CD4-positive, alpha-beta T cell (primary cell): ENCODE results near the gene KDELR3. TPM values are rescaled to one million over a fixed set of nuclear protein-coding genes. Genes with fewer than 3 reads are reported as not detected.

Source experiments
- ATAC-seq: fragments of 200-7000 bp; cut with Tn5 transposase; one replicate; pipeline ENCODE4 v1.10.0; 2022; ENCODE audit warnings: mild to moderate bottlenecking; ENCODE audit not compliant: poor library complexity
- CTCF ChIA-PET: fragments of 350-600 bp; sonication (Branson Sonifier 250); formaldehyde crosslinking; loops from one replicate; lab custom pipeline; 2021; ENCODE audit warnings: antibody characterized with exemption, inconsistent platforms; lab: Charles Lee
- POLR2A ChIA-PET: fragments of 350-600 bp; sonication (Branson Sonifier 250); formaldehyde crosslinking; loops from one replicate; lab custom pipeline; 2021; ENCODE audit warnings: antibody characterized with exemption, inconsistent platforms; lab: Charles Lee
- DNase-seq, 14 experiments: peaks; one replicate each; pipeline ENCODE4 v3.0.0-alpha.2; 2013 to 2020; ENCODE audit warnings: mixed read lengths in 2 of 14
- H3K27ac ChIP-seq, 2 donors: one replicate each; pipeline versions ENCODE4 v1.5.1 to v1.7.0; 2013; ENCODE audit warnings: low read length in 2 of 2, low read depth in 1 of 2, mild to moderate bottlenecking in 1 of 2
- H3K27me3 ChIP-seq, 2 experiments: 1 replicate in 1 of 2; 2 replicates in 1 of 2; pipeline versions ENCODE4 v1.6.1 to v1.7.0; 2013; ENCODE audit warnings: low read length in 2 of 2, control low read depth in 1 of 2, mild to moderate bottlenecking in 1 of 2, moderate library complexity in 1 of 2; ENCODE audit not compliant: insufficient read depth in 2 of 2, control insufficient read depth in 1 of 2
- H3K36me3 ChIP-seq: one replicate; pipeline ENCODE4 v1.6.1; 2013; ENCODE audit warnings: low read length, control low read depth; ENCODE audit not compliant: insufficient read depth
- H3K4me1 ChIP-seq: one replicate; pipeline ENCODE4 v1.6.1; 2013; ENCODE audit warnings: low read length, control low read depth; ENCODE audit not compliant: insufficient read depth
- H3K4me3 ChIP-seq: one replicate; pipeline ENCODE4 v1.5.1; 2013; ENCODE audit warnings: mild to moderate bottlenecking, low read length, moderate library complexity
- H3K9me3 ChIP-seq, 2 experiments: 1 replicate in 1 of 2; 2 replicates in 1 of 2; pipeline versions ENCODE4 v1.6.1 to v1.7.0; 2013; ENCODE audit warnings: low read length in 2 of 2, mild to moderate bottlenecking in 2 of 2, control low read depth in 1 of 2, moderate library complexity in 1 of 2; ENCODE audit not compliant: control insufficient read depth in 1 of 2, insufficient read depth in 1 of 2
- H3K27ac Mint-ChIP-seq: one replicate; pipeline ENCODE4 v1.8.0; 2020; ENCODE audit warnings: mixed read lengths
- H3K27me3 Mint-ChIP-seq: one replicate; pipeline ENCODE4 v1.8.0; 2021; ENCODE audit warnings: mixed read lengths
- H3K36me3 Mint-ChIP-seq: one replicate; pipeline ENCODE4 v1.8.0; 2021; ENCODE audit warnings: low read depth, mixed read lengths
- H3K4me1 Mint-ChIP-seq: one replicate; pipeline ENCODE4 v1.8.0; 2021; ENCODE audit warnings: low read depth, mixed read lengths
- H3K4me3 Mint-ChIP-seq: one replicate; pipeline ENCODE4 v1.8.0; 2020; ENCODE audit warnings: mild to moderate bottlenecking, mixed read lengths
- H3K9me3 Mint-ChIP-seq: one replicate; pipeline ENCODE4 v1.8.0; 2020; ENCODE audit warnings: mixed read lengths
- CTCF ChIP-seq: fragments of 200-600 bp; IDR thresholded peaks from one replicate; pipeline ENCODE4 v1.8.0; 2022; ENCODE audit warnings: antibody characterized with exemption, mild to moderate bottlenecking
- intact Hi-C, 2 experiments: fragments of 100-400 bp; cut with DNase I in 1 of 2; cut with micrococcal nuclease in 1 of 2; formaldehyde crosslinking; loops; one replicate each; pipeline versions ENCODE4 v1.15.1 to v1.9.0; 2023 to 2025; cut with DNase I, micrococcal nuclease
- total RNA-seq, 174 experiments: library from RNA in 2 of 174; stranded (reverse) in 2 of 174; gene quantifications; one replicate each; pipeline ENCODE4 v1.2.3 and lab custom pipeline; 2021 to 2026

The KDELR3 gene
- total RNA-seq, 2 experiments from 2014 or later, result not detected

GRCh38 chr22:38513063-38513462, 45.2 kb downstream of the KDELR3 start:
- POLR2A ChIA-PET, result interaction anchor here (0.7 to 1.9 kb wide), 2 partner anchors 9 to 32 kb away, joined by 3 to 5 read pairs; no protein-coding TSS in a partner anchor
- no peak overlapping the region for H3K4me3 Mint-ChIP-seq
- intact Hi-C loops, result loop anchor here (5.0 kb wide), 1 partner anchor 461 kb away; no protein-coding TSS in a partner anchor

GRCh38 chr22:38518620-38519019, 50.7 kb downstream of the KDELR3 start:
- Histone ChIP-seq H3K4me3 (no peak overlapping the region), H3K36me3 (no peaks in the 10 kb centered on the region), H3K9me3 (no peaks in the 10 kb centered on the region), H3K27ac (no peak overlapping the region), H3K4me1 (no peaks in the 10 kb centered on the region), H3K27me3 (no peaks in the 10 kb centered on the region)
- Mint-ChIP-seq H3K27me3 (no peaks in the 10 kb centered on the region), H3K4me1 (no peaks in the 10 kb centered on the region), H3K27ac (no peak overlapping the region), H3K9me3 (no peaks in the 10 kb centered on the region), H3K4me3 (no peak overlapping the region), H3K36me3 (no peaks in the 10 kb centered on the region)
- intact Hi-C loops, result no loop called here
- no peak for TF ChIP-seq CTCF
- ATAC-seq, result no peak
- no peak for DNase-seq
- CTCF ChIA-PET, result interaction anchor here (0.6 kb wide), 1 partner anchor 508 kb away, joined by 3 read pairs; no protein-coding TSS in a partner anchor
- POLR2A ChIA-PET, result no interaction called here

More at GRCh38 chr22:38513063-38513462, 45.2 kb downstream of the KDELR3 start:
- no peak overlapping the region for H3K4me3 ChIP-seq
- no peaks in the 10 kb centered on the region for H3K36me3 Mint-ChIP-seq
- H3K4me1 Mint-ChIP-seq, result peaks cover 9% of the 10 kb centered on the region
- ATAC-seq, result peak; percentile 99
- H3K27me3 ChIP-seq, result no peaks in the 10 kb centered on the region
- H3K27me3 Mint-ChIP-seq, result no peaks in the 10 kb centered on the region
- peaks cover 3% of the 10 kb centered on the region for H3K4me1 ChIP-seq
- no peaks in the 10 kb centered on the region for H3K36me3 ChIP-seq
- no peak overlapping the region for H3K27ac Mint-ChIP-seq
- TF ChIP-seq CTCF, result peak; percentile 38
- H3K9me3 ChIP-seq, result no peaks in the 10 kb centered on the region
- DNase-seq, result peak in 13 of 14 experiments; percentile 5 to 70 (median 46)
- no peak overlapping the region for H3K27ac ChIP-seq
- H3K9me3 Mint-ChIP-seq, result no peaks in the 10 kb centered on the region
- CTCF ChIA-PET, result no interaction called here

GRCh38 chr22:38519453-38520250, 51.8 kb downstream of the KDELR3 start:
- intact Hi-C loops, result no loop called here
- Mint-ChIP-seq H3K4me1 (no peaks in the 10 kb centered on the region), H3K4me3 (no peak overlapping the region), H3K9me3 (no peaks in the 10 kb centered on the region), H3K36me3 (no peaks in the 10 kb centered on the region), H3K27ac (no peak overlapping the region), H3K27me3 (peaks cover 4% of the 10 kb centered on the region)
- ATAC-seq (no peak), DNase-seq (no peak)
- H3K4me3 ChIP-seq, result no peak overlapping the region
- no peak for TF ChIP-seq CTCF
- CTCF ChIA-PET, result no interaction called here
- no peaks in the 10 kb centered on the region for H3K9me3 ChIP-seq
- no peaks in the 10 kb centered on the region for H3K27me3 ChIP-seq
- H3K4me1 ChIP-seq, result no peaks in the 10 kb centered on the region
- no peak overlapping the region for H3K27ac ChIP-seq
- H3K36me3 ChIP-seq, result no peaks in the 10 kb centered on the region
- POLR2A ChIA-PET, result no interaction called here
